Uterus (tissue), 2 donors: ENCODE measurements around the gene SHQ1.

Experiments
- CTCF ChIP-seq, 4 experiments: fragments of 200-600 bp in 2 of 4; fragments of 450-650 bp in 2 of 4; sonication (generic) in 2 of 4; IDR thresholded peaks; one replicate each; pipeline ENCODE4 v1.5.1; 2016 to 2019; ENCODE audit warnings: antibody characterized with exemption in 4 of 4, mild to moderate bottlenecking in 2 of 4, moderate library complexity in 1 of 4
- POLR2A ChIP-seq, 2 donors: fragments of 450-650 bp; IDR thresholded peaks; one replicate each; pipeline ENCODE4 v1.6.1; 2016; ENCODE audit warnings: antibody characterized with exemption in 2 of 2, mild to moderate bottlenecking in 1 of 2, moderate library complexity in 1 of 2

- TF ChIP-seq CTCF (IDR thresholded peaks at IDR 0.05) (no peak), POLR2A (IDR thresholded peaks at IDR 0.05) (no peak)
Measured at GRCh38 chr3:72768481-72768880, 79.8 kb downstream of the SHQ1 start.
